Ureter (tissue), 1 donor: Measurements from ENCODE around the gene ZNF836. TPM values are rescaled to one million over a fixed set of nuclear protein-coding genes. Genes with fewer than 3 reads are reported as not detected.

Source experiments
- DNase-seq: peaks from one replicate; pipeline ENCODE4 v3.0.0-alpha.2; 2020; ENCODE audit warnings: low spot score
- total RNA-seq: library from RNA; stranded (reverse); gene quantifications from one replicate; pipeline ENCODE4 v1.2.4, GENCODE V29; 2023
- donor health status: DM: yes; HTN: yes; CAD: no.

Gene ZNF836
- total RNA-seq, 1 donor from 2014 or later, result 22.0 TPM

DNA sequence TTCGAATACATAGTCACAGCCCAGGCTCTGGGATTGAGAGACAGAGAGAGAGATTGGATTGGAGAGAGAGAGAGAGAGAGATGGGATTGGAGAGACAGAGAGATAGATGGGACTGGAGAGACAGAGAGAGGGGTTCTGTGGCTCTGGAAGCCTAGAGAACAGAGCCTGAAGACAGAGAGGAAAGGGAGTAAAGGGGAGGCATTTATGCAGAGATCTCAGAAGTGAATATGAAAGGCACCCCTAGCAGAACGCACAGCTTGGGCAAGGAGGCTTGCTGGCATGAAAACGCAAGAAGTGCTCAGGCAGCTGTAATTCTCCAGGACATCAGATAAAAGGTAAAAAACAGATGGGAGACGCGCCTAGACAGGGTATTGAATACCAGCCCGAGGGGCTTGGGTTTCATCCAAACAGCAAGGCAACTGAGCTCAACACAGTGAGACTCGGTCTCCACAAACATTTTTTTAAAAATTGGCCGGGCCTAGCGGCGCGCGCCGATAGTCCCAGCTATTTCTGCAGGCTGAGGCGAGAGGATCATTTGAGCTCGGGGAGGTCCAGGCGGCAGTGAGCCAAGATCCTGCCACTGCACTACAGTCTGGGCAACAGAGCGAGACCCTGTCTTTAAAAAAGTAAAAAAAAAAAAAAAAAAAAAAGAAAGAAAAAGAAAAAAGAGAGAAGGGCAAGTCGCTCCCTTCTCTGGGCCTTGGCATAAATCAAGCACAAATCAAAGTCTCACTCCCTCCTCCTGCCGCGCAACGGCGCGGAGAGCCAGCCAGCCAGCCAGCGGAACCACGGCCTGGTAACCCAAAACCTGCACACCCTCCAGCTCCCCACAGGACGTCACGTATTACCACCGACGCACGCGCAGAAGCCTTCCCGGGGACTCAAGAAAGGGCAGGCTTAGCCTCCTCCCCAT lies 17.7 kb upstream of the ZNF836 start:
- peak; percentile 76 for DNase-seq

DNA sequence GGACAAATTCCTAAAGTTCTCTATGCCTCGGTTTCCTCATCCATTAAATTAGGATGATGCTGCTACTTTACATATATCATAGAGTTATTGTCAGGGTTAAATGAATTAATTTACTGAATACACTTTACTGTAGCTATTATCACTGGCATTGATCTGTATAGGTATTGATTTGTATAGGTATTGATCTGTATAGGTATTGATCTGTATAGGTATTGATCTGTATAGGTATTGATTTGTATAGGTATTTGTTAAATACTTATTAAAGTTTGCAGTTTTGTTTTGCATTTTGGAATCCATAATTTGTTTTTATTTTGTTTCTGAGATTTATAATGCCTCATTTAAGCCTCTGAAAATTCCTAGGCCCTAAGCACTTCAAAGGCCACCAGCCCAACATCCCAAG lies 16.0 kb upstream of the ZNF836 start:
- DNase-seq, result no peak

DNA sequence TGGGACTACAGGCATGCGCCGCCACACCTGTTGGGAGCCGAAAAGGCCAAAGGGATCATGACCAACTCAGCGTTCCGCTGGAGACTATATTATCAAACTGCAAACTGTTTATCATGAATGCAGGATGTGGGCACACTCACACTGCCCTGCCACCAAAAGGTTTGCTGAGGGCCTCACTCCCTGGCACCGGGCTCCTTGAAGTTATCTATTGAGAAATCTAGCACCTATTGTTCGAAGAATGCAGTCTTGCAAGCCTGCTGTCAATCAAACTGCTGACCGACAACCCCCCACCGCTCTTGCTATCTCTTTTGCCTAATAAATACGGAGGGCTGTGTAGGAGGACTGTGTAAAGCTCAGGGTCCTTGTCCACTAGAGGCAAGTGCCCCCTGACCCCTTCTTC lies 5.2 kb upstream of the ZNF836 start:
- DNase-seq, result no peak

DNA sequence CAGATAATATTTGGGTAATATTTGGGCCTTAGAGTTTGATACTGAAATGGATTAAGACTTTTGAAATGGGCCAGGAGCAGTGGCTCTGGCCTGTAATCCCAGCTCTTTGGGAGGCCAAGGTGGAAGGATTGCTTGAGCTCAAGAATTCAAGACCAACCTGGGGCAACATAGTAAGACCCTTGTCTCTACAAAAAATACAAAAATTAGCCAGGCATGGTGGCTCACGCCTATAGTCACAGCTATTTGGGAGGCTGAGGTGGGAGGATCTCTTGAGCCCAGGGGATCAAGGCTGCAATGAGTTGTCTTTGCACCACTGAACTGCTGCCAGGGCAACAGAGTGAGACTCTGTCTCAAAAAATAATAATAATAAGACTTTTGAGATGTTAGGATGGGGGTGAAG lies 926 bp upstream of the ZNF836 start:
- no peak for DNase-seq

- peak; percentile 51 for DNase-seq
Observed at GRCh38 chr19:52170863-52171320, 529 bp downstream of the ZNF836 start.

GRCh38 chr19:52170304-52170703 lies 1.1 kb downstream of the ZNF836 start:
- no peak for DNase-seq

GRCh38 chr19:52155596-52156359 lies 15.6 kb downstream of the ZNF836 start:
- DNase-seq, result no peak

GRCh38 chr19:52148256-52148655 lies 23.2 kb downstream of the ZNF836 start:
- no peak for DNase-seq

GRCh38 chr19:52142001-52142595 lies 29.3 kb downstream of the ZNF836 start:
- DNase-seq, result no peak

DNA sequence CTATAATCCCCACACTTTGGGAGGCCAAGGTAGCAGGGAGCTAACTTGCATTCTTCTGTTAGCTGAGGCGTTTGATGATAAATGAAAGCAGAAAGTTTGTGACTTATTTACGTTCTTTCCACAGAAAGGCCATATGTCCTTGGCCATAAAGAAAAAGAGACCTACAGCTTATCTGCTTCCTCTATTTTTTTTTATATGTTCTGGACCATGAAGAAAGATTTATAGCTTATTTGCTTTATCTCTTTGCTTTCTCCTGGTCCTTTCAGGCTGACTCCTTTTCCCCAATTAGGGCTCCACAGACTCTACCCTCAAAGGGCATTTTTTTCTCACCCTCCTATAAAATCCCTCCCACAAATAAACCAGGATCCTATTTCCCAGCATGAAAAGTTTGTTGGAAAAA lies 30.2 kb downstream of the ZNF836 start:
- DNase-seq, result no peak

GRCh38 chr19:52140032-52140710 lies 31.2 kb downstream of the ZNF836 start:
- DNase-seq, result no peak

DNA sequence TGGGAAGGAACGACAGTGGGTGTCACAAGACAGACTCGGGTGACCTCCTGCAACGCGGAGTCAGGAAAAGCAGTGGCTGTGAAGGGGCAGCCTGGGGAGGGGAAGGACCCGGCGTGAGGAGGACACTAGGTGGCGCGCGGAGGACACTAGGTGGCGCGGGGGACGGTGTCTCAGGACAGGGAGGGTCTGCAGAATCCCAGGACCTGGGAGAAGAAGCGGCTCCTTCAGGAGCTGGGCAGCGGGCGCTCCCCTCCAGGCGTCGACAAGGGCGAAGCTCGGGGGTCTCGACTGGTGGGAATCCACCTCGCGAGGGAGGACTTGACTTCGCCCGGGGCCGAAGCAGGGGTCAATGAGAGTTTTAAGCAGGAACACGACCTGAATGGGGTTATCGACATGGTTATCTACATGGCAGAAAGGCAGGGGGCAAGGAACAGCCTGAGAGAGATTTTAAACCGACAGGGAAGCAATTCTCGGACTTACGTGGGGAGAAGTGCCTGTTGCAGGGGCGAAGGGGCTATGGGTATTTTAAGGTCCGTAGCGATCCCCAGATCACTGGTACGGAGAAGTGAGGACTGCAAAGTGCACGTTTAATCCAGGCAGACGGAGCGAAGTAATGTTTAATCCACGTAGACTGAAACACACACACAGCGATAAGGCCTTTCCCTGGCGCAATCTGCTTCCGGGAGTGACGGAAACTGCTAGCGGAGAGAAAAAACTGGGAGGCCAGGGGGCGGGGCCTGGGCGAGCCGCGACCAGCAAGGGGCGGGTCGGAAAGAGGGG lies 32.0 kb downstream of the ZNF836 start, which contains the start of gene ZNF616:
Gene ZNF616, minus strand, starts transcription at position 687 of the 780 bp plus-strand sequence. CDS start 9,426 bp downstream, outside the sequence.
- peak; percentile 99 for DNase-seq

DNA sequence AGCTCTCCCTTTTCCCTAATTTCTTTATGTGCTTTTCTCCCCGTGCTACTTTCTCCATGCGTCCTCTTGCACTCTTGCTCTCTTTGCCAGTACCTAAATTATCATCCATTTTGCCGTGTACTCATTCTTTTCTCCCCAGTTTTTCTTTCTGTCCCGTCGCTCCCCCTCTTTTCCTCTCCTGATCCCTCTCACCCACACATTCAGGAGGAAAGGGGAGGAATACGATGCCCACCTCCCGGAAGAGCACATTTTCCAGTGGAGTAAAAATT lies 32.5 kb downstream of the ZNF836 start:
- DNase-seq, result no peak

DNA sequence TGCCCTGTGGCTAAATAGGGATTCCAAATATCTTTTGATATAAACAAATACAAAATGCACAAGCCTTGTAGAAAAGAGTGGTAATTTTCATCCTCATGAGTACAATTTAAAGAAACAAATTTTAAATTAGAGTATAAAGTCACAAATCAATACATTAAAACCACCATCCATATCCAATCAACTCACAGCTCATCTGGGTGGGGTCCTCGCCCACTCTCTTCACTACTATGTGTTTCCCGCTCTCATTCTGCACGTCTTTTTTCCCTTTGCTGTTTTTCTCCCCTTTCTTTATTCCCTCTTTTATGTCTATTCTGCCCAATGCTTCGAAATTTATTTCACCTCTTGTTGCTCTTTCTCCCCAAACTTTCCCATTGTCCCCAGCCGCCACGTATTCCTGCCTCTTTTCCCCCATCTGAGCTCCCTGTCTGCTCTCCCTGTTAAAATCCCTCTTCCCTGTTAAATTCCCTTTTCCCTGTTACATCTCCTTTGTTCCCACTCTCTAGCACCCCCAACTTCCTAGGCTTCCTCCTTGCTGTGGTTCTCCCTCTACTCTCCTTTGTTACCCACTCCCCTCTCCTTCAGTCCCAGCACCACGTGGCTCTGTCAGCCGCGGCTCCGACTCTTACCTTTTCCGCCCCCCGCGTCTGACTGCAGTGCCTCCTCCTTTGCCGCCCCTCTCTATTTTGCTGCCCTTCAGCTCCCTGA lies 33.0 kb downstream of the ZNF836 start:
- no peak for DNase-seq

- DNase-seq, result no peak
Observed at GRCh38 chr19:52120286-52120685, 51.1 kb downstream of the ZNF836 start.

DNA sequence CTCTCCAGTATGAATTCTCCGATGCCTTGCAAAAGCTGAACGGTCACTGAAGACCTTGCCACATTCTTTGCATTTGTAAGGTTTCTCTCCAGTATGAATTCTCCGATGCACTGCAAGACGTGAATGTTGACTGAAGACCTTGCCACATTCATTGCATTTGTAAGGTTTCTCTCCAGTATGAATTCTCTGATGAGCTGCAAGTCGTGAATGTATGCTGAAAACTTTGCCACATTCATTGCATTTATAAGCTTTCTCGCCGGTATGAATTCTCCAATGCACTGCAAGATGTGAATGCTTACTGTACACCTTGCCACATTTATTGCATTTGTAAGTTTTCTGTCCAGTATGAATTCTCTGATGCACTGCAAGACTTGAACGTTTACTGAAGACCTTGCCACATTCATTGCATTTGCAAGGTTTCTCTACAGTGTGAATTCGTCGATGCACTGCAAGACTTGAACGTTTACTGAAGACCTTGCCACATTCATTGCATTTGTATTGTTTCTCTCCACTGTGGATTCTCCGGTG lies 55.8 kb downstream of the ZNF836 start:
- DNase-seq, result no peak

GRCh38 chr19:52114691-52115090 lies 56.7 kb downstream of the ZNF836 start:
- DNase-seq, result no peak

GRCh38 chr19:52112624-52113023 lies 58.8 kb downstream of the ZNF836 start:
- DNase-seq, result no peak

GRCh38 chr19:52110780-52111179 lies 60.6 kb downstream of the ZNF836 start:
- no peak for DNase-seq
